HG03060 (cell line): ENCODE measurements around the gene CLEC10A.

Experiments
- ATAC-seq: cut with Tn5 transposase; IDR thresholded peaks from one replicate; pipeline ENCODE4 v1.9.1; 2021; ENCODE audit warnings: low read depth, moderate number of reproducible peaks; ENCODE audit not compliant: unreplicated experiment

CLEC10A gene

GRCh38 chr17:7042501-7043181 lies 37.4 kb downstream of the CLEC10A start:
- ATAC-seq: no peak

- no peak for ATAC-seq
These were observed 38.2 kb downstream of the CLEC10A start for GRCh38 chr17:7041607-7042500.

- no peak for ATAC-seq
These were observed 40.2 kb downstream of the CLEC10A start for GRCh38 chr17:7039832-7040231.

DNA sequence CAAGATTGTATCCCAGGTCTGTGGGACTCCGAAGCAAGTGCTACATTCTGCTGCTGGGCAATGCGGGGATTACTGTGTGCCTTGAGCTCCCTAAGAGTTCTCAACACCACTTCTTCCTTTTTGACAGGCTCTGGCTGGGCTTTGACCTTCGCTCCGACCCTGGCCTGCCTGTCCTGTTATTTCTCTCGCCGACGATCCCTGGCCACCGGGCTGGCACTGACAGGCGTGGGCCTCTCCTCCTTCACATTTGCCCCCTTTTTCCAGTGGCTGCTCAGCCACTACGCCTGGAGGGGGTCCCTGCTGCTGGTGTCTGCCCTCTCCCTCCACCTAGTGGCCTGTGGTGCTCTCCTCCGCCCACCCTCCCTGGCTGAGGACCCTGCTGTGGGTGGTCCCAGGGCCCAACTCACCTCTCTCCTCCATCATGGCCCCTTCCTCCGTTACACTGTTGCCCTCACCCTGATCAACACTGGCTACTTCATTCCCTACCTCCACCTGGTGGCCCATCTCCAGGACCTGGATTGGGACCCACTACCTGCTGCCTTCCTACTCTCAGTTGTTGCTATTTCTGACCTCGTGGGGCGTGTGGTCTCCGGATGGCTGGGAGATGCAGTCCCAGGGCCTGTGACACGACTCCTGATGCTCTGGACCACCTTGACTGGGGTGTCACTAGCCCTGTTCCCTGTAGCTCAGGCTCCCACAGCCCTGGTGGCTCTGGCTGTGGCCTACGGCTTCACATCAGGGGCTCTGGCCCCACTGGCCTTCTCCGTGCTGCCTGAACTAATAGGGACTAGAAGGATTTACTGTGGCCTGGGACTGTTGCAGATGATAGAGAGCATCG lies 41.8 kb downstream of the CLEC10A start:
- no peak for ATAC-seq

GRCh38 chr17:7035591-7036368 lies 44.3 kb downstream of the CLEC10A start, which contains the start of gene SLC16A13:
Gene SLC16A13 (plus strand): TSS chr17:7036015. CDS start chr17:7036383, 368 bp downstream.
- ATAC-seq: peak; percentile 81

GRCh38 chr17:7034955-7035590 lies 45.0 kb downstream of the CLEC10A start:
- no peak for ATAC-seq

- ATAC-seq: no peak
These were observed 50.4 kb downstream of the CLEC10A start for GRCh38 chr17:7029659-7030058.

DNA sequence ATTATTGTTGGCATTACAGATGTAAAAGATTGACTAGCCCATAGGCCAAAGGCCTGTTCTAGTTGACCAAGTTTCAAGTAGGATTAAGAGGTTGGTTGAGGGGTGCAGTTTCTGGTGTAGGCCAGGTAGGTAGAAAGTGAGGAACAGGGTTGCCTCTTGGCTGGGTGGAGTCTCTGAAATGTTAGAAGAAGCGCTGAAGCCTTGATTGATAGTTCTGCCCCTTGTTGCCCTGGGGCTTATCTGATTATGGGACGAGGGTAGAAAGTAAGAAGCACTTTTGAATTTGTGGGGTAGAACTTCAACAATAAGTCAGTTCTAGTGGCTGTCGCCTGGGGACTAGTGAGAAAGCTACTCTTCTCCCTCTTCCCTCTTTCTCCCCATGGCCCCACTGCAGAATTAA lies 51.0 kb downstream of the CLEC10A start:
- ATAC-seq: no peak

DNA sequence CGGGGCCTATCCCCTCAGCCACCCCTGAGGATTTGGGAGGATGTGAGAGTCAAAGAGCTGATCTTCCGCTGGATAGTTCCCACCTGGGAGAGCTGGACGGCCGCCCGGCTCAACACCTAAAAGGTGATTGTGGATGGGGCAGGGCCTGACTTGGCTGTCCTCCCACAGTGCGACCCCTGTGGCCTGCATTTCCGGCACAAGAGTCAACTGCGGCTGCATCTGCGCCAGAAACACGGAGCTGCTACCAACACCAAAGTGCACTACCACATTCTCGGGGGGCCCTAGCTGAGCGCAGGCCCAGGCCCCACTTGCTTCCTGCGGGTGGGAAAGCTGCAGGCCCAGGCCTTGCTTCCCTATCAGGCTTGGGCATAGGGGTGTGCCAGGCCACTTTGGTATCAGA lies 52.7 kb downstream of the CLEC10A start:
- ATAC-seq: no peak

DNA sequence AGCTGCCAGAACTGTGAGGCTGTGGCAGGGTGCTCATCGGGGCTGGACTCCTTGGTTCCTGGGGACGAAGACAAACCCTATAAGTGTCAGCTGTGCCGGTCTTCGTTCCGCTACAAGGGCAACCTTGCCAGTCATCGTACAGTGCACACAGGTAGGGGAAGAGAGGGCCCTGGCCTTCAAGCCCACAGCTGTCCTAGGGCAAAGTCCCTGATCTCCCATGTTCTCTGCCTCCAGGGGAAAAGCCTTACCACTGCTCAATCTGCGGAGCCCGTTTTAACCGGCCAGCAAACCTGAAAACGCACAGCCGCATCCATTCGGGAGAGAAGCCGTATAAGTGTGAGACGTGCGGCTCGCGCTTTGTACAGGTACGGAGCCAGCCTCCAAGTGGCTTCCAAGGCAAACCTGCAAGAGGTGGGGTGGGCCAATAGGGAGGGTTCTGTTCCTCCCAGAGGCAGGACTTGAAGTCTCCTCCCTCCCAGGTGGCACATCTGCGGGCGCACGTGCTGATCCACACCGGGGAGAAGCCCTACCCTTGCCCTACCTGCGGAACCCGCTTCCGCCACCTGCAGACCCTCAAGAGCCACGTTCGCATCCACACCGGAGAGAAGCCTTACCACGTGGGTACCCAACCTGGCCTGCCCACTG lies 53.5 kb downstream of the CLEC10A start:
- no peak for ATAC-seq

GRCh38 chr17:7025245-7025644 lies 54.8 kb downstream of the CLEC10A start:
- no peak for ATAC-seq
